HL-60 (cell line): ENCODE measurements around the gene ATP8A2.

Experiments used
- CTCF ChIP-seq: IDR thresholded peaks from one replicate; pipeline ENCODE4 v1.5.1; 2011; ENCODE audit warnings: low read length, control low read depth, inconsistent platforms; ENCODE audit not compliant: insufficient read depth
- GABPA ChIP-seq: IDR thresholded peaks from 2 replicates; pipeline ENCODE4 v1.6.1; 2012; ENCODE audit warnings: low read depth
- POLR2AphosphoS5 ChIP-seq: IDR thresholded peaks from 2 replicates; pipeline ENCODE4 v1.6.1; 2012; ENCODE audit warnings: low read depth
- REST ChIP-seq: IDR thresholded peaks from 2 replicates; pipeline ENCODE4 v1.6.1; 2012; ENCODE audit warnings: low read depth; ENCODE audit not compliant: insufficient replicate concordance
- SPI1 ChIP-seq: IDR thresholded peaks from 2 replicates; pipeline ENCODE4 v1.6.1; 2012; ENCODE audit warnings: low read depth, mild to moderate bottlenecking, borderline replicate concordance

- TF ChIP-seq CTCF: no peak
- no peak for TF ChIP-seq POLR2AphosphoS5
- no peak for TF ChIP-seq REST
- TF ChIP-seq GABPA: no peak
- TF ChIP-seq SPI1: no peak
These were observed 557.2 kb downstream of the ATP8A2 start for GRCh38 chr13:25928941-25929505.
